Measurements from ENCODE around the gene ADAMTSL2. TPM values are rescaled to one million over a fixed set of nuclear protein-coding genes. Genes with fewer than 3 reads are reported as not detected.

The ADAMTSL2 gene
- total RNA-seq, 1 donor = under 0.01 TPM

GRCh38 chr9:133600739-133601138, 66.2 kb downstream of the ADAMTSL2 start:
- DNase-seq (ENCODE audit: low read depth in 2 of 3, low spot score in 2 of 3) = no peak

- no peak for DNase-seq (ENCODE audit: low read depth in 2 of 3, low spot score in 2 of 3)
Observed at GRCh38 chr9:133601746-133602145, 67.2 kb downstream of the ADAMTSL2 start.

- no peak for DNase-seq (ENCODE audit: low read depth in 2 of 3, low spot score in 2 of 3)
Observed at GRCh38 chr9:133602277-133602676, 67.8 kb downstream of the ADAMTSL2 start.

GRCh38 chr9:133603135-133603927, 68.8 kb downstream of the ADAMTSL2 start:
- DNase-seq (ENCODE audit: low read depth in 2 of 3, low spot score in 2 of 3) = peak in 2 of 3 donors; percentile 13 to 17

- DNase-seq (ENCODE audit: low read depth in 2 of 3, low spot score in 2 of 3) = no peak
Observed at GRCh38 chr9:133604214-133604613, 69.7 kb downstream of the ADAMTSL2 start.

- DNase-seq (ENCODE audit: low read depth in 2 of 3, low spot score in 2 of 3) = no peak
Observed at GRCh38 chr9:133604856-133605255, 70.4 kb downstream of the ADAMTSL2 start.

GRCh38 chr9:133605446-133605845, 70.9 kb downstream of the ADAMTSL2 start:
- no peak for DNase-seq (ENCODE audit: low read depth in 2 of 3, low spot score in 2 of 3)

GRCh38 chr9:133605856-133606707, 71.6 kb downstream of the ADAMTSL2 start:
- DNase-seq (ENCODE audit: low read depth in 2 of 3, low spot score in 2 of 3) = no peak

- no peak for DNase-seq (ENCODE audit: low read depth in 2 of 3, low spot score in 2 of 3)
Observed at GRCh38 chr9:133606708-133607025, 72.2 kb downstream of the ADAMTSL2 start.

GRCh38 chr9:133607381-133607780, 72.9 kb downstream of the ADAMTSL2 start:
- no peak for DNase-seq (ENCODE audit: low read depth in 2 of 3, low spot score in 2 of 3)

- DNase-seq (ENCODE audit: low read depth in 2 of 3, low spot score in 2 of 3) = no peak
Observed at GRCh38 chr9:133607976-133608375, 73.5 kb downstream of the ADAMTSL2 start.

- no peak for DNase-seq (ENCODE audit: low read depth in 2 of 3, low spot score in 2 of 3)
Observed at GRCh38 chr9:133608382-133608781, 73.9 kb downstream of the ADAMTSL2 start.

- DNase-seq (ENCODE audit: low read depth in 2 of 3, low spot score in 2 of 3) = no peak
Observed at GRCh38 chr9:133608889-133609288, 74.4 kb downstream of the ADAMTSL2 start.

- peak in 2 of 3 donors; percentile 56 to 70 for DNase-seq (ENCODE audit: low read depth in 2 of 3, low spot score in 2 of 3)
Observed at GRCh38 chr9:133609311-133610098, 75.0 kb downstream of the ADAMTSL2 start, which contains the start of gene FAM163B. TSS of gene FAM163B (minus strand) at chr9:133609389. CDS start at chr9:133580223, 29,166 bp downstream.

GRCh38 chr9:133610845-133611244, 76.3 kb downstream of the ADAMTSL2 start:
- no peak for DNase-seq (ENCODE audit: low read depth in 2 of 3, low spot score in 2 of 3)

GRCh38 chr9:133612051-133612450, 77.5 kb downstream of the ADAMTSL2 start:
- DNase-seq (ENCODE audit: low read depth in 2 of 3, low spot score in 2 of 3) = no peak

- DNase-seq (ENCODE audit: low read depth in 2 of 3, low spot score in 2 of 3) = no peak
Observed at GRCh38 chr9:133612816-133613215, 78.3 kb downstream of the ADAMTSL2 start.

- DNase-seq (ENCODE audit: low read depth in 2 of 3, low spot score in 2 of 3) = no peak
Observed at GRCh38 chr9:133613432-133613831, 78.9 kb downstream of the ADAMTSL2 start.

GRCh38 chr9:133614056-133614455, 79.6 kb downstream of the ADAMTSL2 start:
- no peak for DNase-seq (ENCODE audit: low read depth in 2 of 3, low spot score in 2 of 3)

- no peak for DNase-seq (ENCODE audit: low read depth in 2 of 3, low spot score in 2 of 3)
Observed at GRCh38 chr9:133614678-133615077, 80.2 kb downstream of the ADAMTSL2 start.

GRCh38 chr9:133615186-133615585, 80.7 kb downstream of the ADAMTSL2 start:
- no peak for DNase-seq (ENCODE audit: low read depth in 2 of 3, low spot score in 2 of 3)

Measured in hematopoietic multipotent progenitor cell (in vitro differentiated cells).